Choroid plexus epithelial cell (primary cell): ENCODE data around the gene CREBBP.

Experiments
- DNase-seq: peaks from one replicate; pipeline ENCODE4 v3.0.0-alpha.2; 2010; ENCODE audit warnings: low read depth
- H3K4me3 ChIP-seq: 2 replicates; pipeline ENCODE4 v1.5.1; 2011; ENCODE audit warnings: low read depth, mild to moderate bottlenecking, control low read depth, low read length, moderate library complexity
- CTCF ChIP-seq: conservative IDR thresholded peaks from 2 replicates; pipeline ENCODE4 v1.5.1; 2011; ENCODE audit warnings: low read depth, mild to moderate bottlenecking, control low read depth, inconsistent platforms, low read length, moderate library complexity

The CREBBP gene

GRCh38 chr16:3842994-3843393 lies 37.5 kb downstream of the CREBBP start:
- no peak overlapping the region for H3K4me3 ChIP-seq
- no peak for TF ChIP-seq CTCF
- DNase-seq: peak; percentile 45

GRCh38 chr16:3841729-3842508 lies 38.6 kb downstream of the CREBBP start:
- H3K4me3 ChIP-seq: no peak overlapping the region
- no peak for TF ChIP-seq CTCF

GRCh38 chr16:3839402-3840184 lies 40.9 kb downstream of the CREBBP start:
- no peak for DNase-seq
- H3K4me3 ChIP-seq: no peak overlapping the region
- TF ChIP-seq CTCF: no peak

More at GRCh38 chr16:3841729-3842508, 38.6 kb downstream of the CREBBP start:
- DNase-seq: no peak

- no peak overlapping the region for H3K4me3 ChIP-seq
- DNase-seq: peak; percentile 51
- TF ChIP-seq CTCF: no peak
Measured at GRCh38 chr16:3838600-3839401, 41.7 kb downstream of the CREBBP start.

GRCh38 chr16:3837851-3838586 lies 42.5 kb downstream of the CREBBP start:
- no peak for TF ChIP-seq CTCF

GRCh38 chr16:3836641-3837040 lies 43.9 kb downstream of the CREBBP start:
- TF ChIP-seq CTCF: no peak
- no peak for DNase-seq
- no peak overlapping the region for H3K4me3 ChIP-seq

More at GRCh38 chr16:3837851-3838586, 42.5 kb downstream of the CREBBP start:
- no peak overlapping the region for H3K4me3 ChIP-seq
- DNase-seq: no peak
